IMR-90 (cell line): Measurements from ENCODE around the gene CIITA. TPM values are rescaled to one million over a fixed set of nuclear protein-coding genes. Genes with fewer than 3 reads are reported as not detected.

Experiments used
- ATAC-seq: fragments of 200-7000 bp; cut with Tn5 transposase; 2 replicates; pipeline ENCODE4 v1.9.1; 2020; ENCODE audit warnings: low read depth, mild to moderate bottlenecking, moderate library complexity
- BruUV-seq: library from RNA; stranded (reverse); fragments of 400-500 nt; replicated peaks from 2 replicates; lab custom pipeline; 2021; lab: Mats Ljungman, UMichigan
- CTCF ChIA-PET: fragments of 300-600 bp; formaldehyde crosslinking; extraction: SDS; loops from one replicate; lab custom pipeline; 2021; ENCODE audit warnings: antibody characterized with exemption; lab: Yijun Ruan, JAX
- POLR2A ChIA-PET: fragments of 300-600 bp; sonication (Branson Sonifier 250); formaldehyde crosslinking; loops from one replicate; lab custom pipeline; 2022; ENCODE audit warnings: antibody characterized with exemption; ENCODE audit not compliant: unreplicated experiment; lab: Charles Lee
- DNase-seq: peaks from one replicate; pipeline ENCODE4 v3.0.0; 2013
- H2AFZ ChIP-seq: replicated peaks from 2 replicates; pipeline ENCODE3; 2013; ENCODE audit warnings: low read length, mild to moderate bottlenecking; ENCODE audit not compliant: poor library complexity
- H2AK5ac ChIP-seq: 2 replicates; pipeline ENCODE4 v1.6.1; 2013; ENCODE audit warnings: low read depth, low read length, inconsistent platforms
- H2AK9ac ChIP-seq: replicated peaks from 2 replicates; pipeline ENCODE3; 2013; ENCODE audit warnings: mild to moderate bottlenecking, low read depth, low read length, moderate library complexity; ENCODE audit not compliant: poor library complexity
- H2BK120ac ChIP-seq: 2 replicates; pipeline ENCODE4 v1.6.1; 2013; ENCODE audit warnings: low read depth, low read length, inconsistent platforms
- H2BK15ac ChIP-seq: 3 replicates; pipeline ENCODE4 v1.6.1; 2013; ENCODE audit warnings: low read depth, low read length, inconsistent platforms
- H2BK20ac ChIP-seq: 2 replicates; pipeline ENCODE4 v1.6.1; 2013; ENCODE audit warnings: low read depth, mild to moderate bottlenecking, inconsistent platforms, low read length, moderate library complexity
- H2BK5ac ChIP-seq: 2 replicates; pipeline ENCODE4 v1.6.1; 2013; ENCODE audit warnings: mild to moderate bottlenecking, low read depth, low read length, inconsistent platforms; ENCODE audit not compliant: poor library complexity, severe bottlenecking
- H3K14ac ChIP-seq: replicated peaks from 2 replicates; pipeline ENCODE4 v1.6.1; 2013; ENCODE audit warnings: low read depth, low read length, inconsistent platforms
- H3K18ac ChIP-seq: 2 replicates; pipeline ENCODE4 v1.6.1; 2013; ENCODE audit warnings: low read depth, low read length, control low read depth
- H3K23ac ChIP-seq: 2 replicates; pipeline ENCODE4 v1.6.1; 2013; ENCODE audit warnings: low read depth, low read length, inconsistent platforms
- H3K27ac ChIP-seq: 2 replicates; pipeline ENCODE4 v1.5.1; 2013; ENCODE audit warnings: mild to moderate bottlenecking, control low read depth, low read length; ENCODE audit not compliant: insufficient read depth
- H3K27me3 ChIP-seq: 2 replicates; pipeline ENCODE4 v1.6.1; 2013; ENCODE audit warnings: low read length; ENCODE audit not compliant: control insufficient read depth, insufficient read depth
- H3K36me3 ChIP-seq: 2 replicates; pipeline ENCODE4 v1.6.1; 2013; ENCODE audit warnings: low read length, mixed read lengths; ENCODE audit not compliant: control insufficient read depth, insufficient read depth
- H3K4ac ChIP-seq: 2 replicates; pipeline ENCODE4 v1.6.1; 2013; ENCODE audit warnings: low read depth, low read length, inconsistent platforms
- H3K4me1 ChIP-seq: 2 replicates; pipeline ENCODE4 v1.6.1; 2013; ENCODE audit warnings: low read length, mixed read lengths; ENCODE audit not compliant: control insufficient read depth, insufficient read depth
- H3K4me2 ChIP-seq: 2 replicates; pipeline ENCODE4 v1.6.1; 2013; ENCODE audit warnings: low read depth, mild to moderate bottlenecking, control low read depth, low read length, moderate library complexity
- H3K4me3 ChIP-seq: 2 replicates; pipeline ENCODE4 v1.5.1; 2013; ENCODE audit warnings: low read depth, mild to moderate bottlenecking, control low read depth, low read length, moderate library complexity; ENCODE audit not compliant: insufficient read depth
- H3K56ac ChIP-seq: 2 replicates; pipeline ENCODE4 v1.6.1; 2013; ENCODE audit warnings: low read length, inconsistent platforms; ENCODE audit not compliant: insufficient read depth; ENCODE audit errors: extremely low read depth
- H3K79me1 ChIP-seq, 2 experiments: 2 replicates each; pipeline ENCODE4 v1.6.1; 2013; ENCODE audit warnings: low read length in 2 of 2, inconsistent platforms in 1 of 2, low read depth in 1 of 2
- H3K9ac ChIP-seq: 2 replicates; pipeline ENCODE4 v1.6.1; 2013; ENCODE audit warnings: low read depth, low read length, control low read depth
- H3K9me1 ChIP-seq: 2 replicates; pipeline ENCODE4 v1.6.1; 2013; ENCODE audit warnings: low read length, inconsistent platforms; ENCODE audit not compliant: insufficient read depth
- H3K9me3 ChIP-seq: 2 replicates; pipeline ENCODE4 v1.6.1; 2013; ENCODE audit warnings: low read length; ENCODE audit not compliant: control insufficient read depth, insufficient read depth
- H4K20me1 ChIP-seq: 2 replicates; pipeline ENCODE4 v1.6.1; 2013; ENCODE audit warnings: low read length, inconsistent platforms; ENCODE audit not compliant: insufficient read depth
- H4K5ac ChIP-seq: 2 replicates; pipeline ENCODE4 v1.6.1; 2013; ENCODE audit warnings: mild to moderate bottlenecking, low read depth, low read length, control low read depth
- H4K8ac ChIP-seq, 2 experiments: 2 replicates each; pipeline ENCODE4 v1.6.1; 2013; ENCODE audit warnings: low read depth in 2 of 2, low read length in 2 of 2, control low read depth in 1 of 2, inconsistent platforms in 1 of 2
- H4K91ac ChIP-seq: 2 replicates; pipeline ENCODE4 v1.6.1; 2013; ENCODE audit warnings: low read depth, low read length, inconsistent platforms; ENCODE audit not compliant: insufficient read depth
- BHLHE40 ChIP-seq: fragments of 150-350 bp; IDR thresholded peaks from 2 replicates; pipeline ENCODE4 v1.6.1; 2016; ENCODE audit warnings: mild to moderate bottlenecking, low read depth, low read length
- FOS ChIP-seq: fragments of 150-350 bp; IDR thresholded peaks from 2 replicates; pipeline ENCODE4 v1.6.1; 2016; ENCODE audit warnings: low read depth, low read length
- MAZ ChIP-seq: IDR thresholded peaks from 2 replicates; pipeline ENCODE4 v1.6.1; 2012; ENCODE audit warnings: low read depth, mild to moderate bottlenecking, low read length, improper control_type of control experiment, moderate library complexity, borderline replicate concordance
- POLR2A ChIP-seq: IDR thresholded peaks from 2 replicates; pipeline ENCODE4 v1.6.1; 2012; ENCODE audit warnings: mild to moderate bottlenecking, low read depth, low read length
- WGBS, 2 experiments: methylation state at CpG; one replicate each; pipeline versions ENCODE4 v1.1.5 to v1.1.7; 2013; ENCODE audit warnings: missing lambda C conversion rate in 2 of 2; ENCODE audit not compliant: insufficient read length in 1 of 2; ENCODE audit errors: extremely low coverage in 2 of 2; 5-methylcytosine and 5-hydroxymethylcytosine counted together
- dilution Hi-C: fragments of 300-500 bp; cut with HindIII; formaldehyde crosslinking; loops from one replicate; pipeline ENCODE4 v1.14.3; 2018; ENCODE audit warnings: low sequenced_read_pairs; ENCODE audit not compliant: unreplicated experiment
- in situ Hi-C: fragments of 300-500 bp; cut with MboI; formaldehyde crosslinking; loops from 3 replicates; pipeline ENCODE4 v1.14.3; 2019; ENCODE audit warnings: low sequenced_read_pairs, inconsistent platforms, mixed read lengths
- intact Hi-C: fragments of 100-400 bp; cut with micrococcal nuclease; formaldehyde crosslinking; loops from 2 replicates; pipeline ENCODE4 v1.10.0; 2022
- polyA plus RNA-seq, 3 experiments: library from polyadenylated mRNA; depleted of rRNA; stranded (reverse); fragments of >200 nt; gene quantifications; 2 replicates each; pipeline ENCODE4 v1.2.3, GENCODE V29; 2012; ENCODE audit warnings: low replicate concordance in 1 of 3
- total RNA-seq: library from RNA; depleted of rRNA; stranded (reverse); fragments of >200 nt; gene quantifications from 2 replicates; pipeline ENCODE4 v1.2.3, GENCODE V29; 2012
- TF ChIP-seq, protein P1 (sequence below): fragments of 150-350 bp; IDR thresholded peaks from 2 replicates; pipeline ENCODE4 v1.6.1; 2017; ENCODE audit warnings: mild to moderate bottlenecking, antibody characterized with exemption, low read length, low read depth

CIITA gene
- total and polyA plus RNA-seq, 2 of the 4 experiments (the other 2 are of a cell fraction) = 0.10 TPM; not detected in 1

DNA sequence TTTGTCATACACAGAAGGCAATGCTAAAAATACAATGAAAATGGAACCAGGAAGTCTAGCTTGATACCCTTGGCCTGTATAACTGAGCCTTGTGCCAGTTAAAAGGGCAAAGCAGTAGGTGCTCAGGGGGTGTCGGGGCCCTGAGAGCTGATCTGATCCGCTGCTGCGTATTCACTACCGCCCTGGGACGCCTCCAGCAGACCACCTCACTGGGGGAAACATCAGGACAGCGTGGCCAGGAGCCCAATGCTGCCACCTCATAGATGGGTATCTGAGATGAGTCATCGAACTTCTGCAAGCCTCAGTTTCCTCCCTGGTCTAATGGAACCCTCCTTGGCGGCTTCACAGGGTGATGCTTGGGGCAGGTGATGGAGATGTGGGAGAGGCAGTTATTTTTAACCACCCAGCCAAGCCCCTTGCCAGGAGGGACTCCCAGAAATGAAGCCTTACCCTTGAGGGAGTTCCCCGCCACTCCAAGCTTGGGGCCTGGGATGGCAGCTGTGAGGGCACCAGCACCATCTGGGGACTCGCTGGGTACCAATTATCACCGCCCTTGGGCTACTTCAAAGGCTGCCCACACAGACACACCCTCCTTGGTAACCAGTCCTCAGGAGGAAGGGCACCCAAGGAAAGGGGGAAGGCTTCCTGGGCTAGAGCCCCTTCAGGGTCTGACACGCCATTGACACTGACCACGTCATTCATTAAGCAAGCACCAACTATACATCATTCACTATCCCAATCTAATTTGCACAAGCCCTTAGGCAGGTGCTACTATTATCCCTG is 57.5 kb downstream of the CIITA start:
- TF ChIP-seq MAZ = no peak
- TF ChIP-seq, protein P1, sequence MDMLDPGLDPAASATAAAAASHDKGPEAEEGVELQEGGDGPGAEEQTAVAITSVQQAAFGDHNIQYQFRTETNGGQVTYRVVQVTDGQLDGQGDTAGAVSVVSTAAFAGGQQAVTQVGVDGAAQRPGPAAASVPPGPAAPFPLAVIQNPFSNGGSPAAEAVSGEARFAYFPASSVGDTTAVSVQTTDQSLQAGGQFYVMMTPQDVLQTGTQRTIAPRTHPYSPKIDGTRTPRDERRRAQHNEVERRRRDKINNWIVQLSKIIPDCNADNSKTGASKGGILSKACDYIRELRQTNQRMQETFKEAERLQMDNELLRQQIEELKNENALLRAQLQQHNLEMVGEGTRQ = no peak
- no peak for TF ChIP-seq FOS
- no peak for TF ChIP-seq BHLHE40
- no peak for TF ChIP-seq POLR2A
- no peaks in the 10 kb centered on the region for H3K27me3 ChIP-seq
- ChIA-PET POLR2A (no interaction called here), CTCF (no interaction called here)
- no peak overlapping the region for H3K9ac ChIP-seq
- no peak overlapping the region for H2BK20ac ChIP-seq
- no peak overlapping the region for H4K8ac ChIP-seq
- H4K91ac ChIP-seq = no peak overlapping the region
- no peak overlapping the region for H3K23ac ChIP-seq
- H2BK15ac ChIP-seq = no peak overlapping the region
- H3K18ac ChIP-seq = no peak overlapping the region
- no peak overlapping the region for H2BK5ac ChIP-seq
- peaks cover 25% of the 10 kb centered on the region for H3K36me3 ChIP-seq
- no peak overlapping the region for H3K4ac ChIP-seq
- peaks cover 11% of the 10 kb centered on the region for H3K4me1 ChIP-seq
- H3K27ac ChIP-seq = no peak overlapping the region
- BruUV-seq = no TSS peak
- no peak overlapping the region for H2BK120ac ChIP-seq
- no peak overlapping the region for H2AK9ac ChIP-seq
- DNase-seq = no peak
- H3K4me2 ChIP-seq = no peak overlapping the region
- H2AFZ ChIP-seq = no peak overlapping the region
- WGBS, 2 experiments = 100% methylated on average over 4 of the region's 13 CpGs; no CpG with 5 or more reads in 1 of the 2 experiments
- in situ Hi-C loops (loop anchor here (25.0 kb wide), 1 partner anchor 1822 kb away; no protein-coding TSS in a partner anchor), dilution Hi-C loops (no loop called here), intact Hi-C loops (no loop called here)
- no peak overlapping the region for H3K14ac ChIP-seq
- peaks cover 39 to 91% of the 10 kb centered on the region in 2 experiments for H3K79me1 ChIP-seq
- H3K9me1 ChIP-seq = peaks cover 28% of the 10 kb centered on the region
- H2AK5ac ChIP-seq = no peak overlapping the region
- H3K4me3 ChIP-seq = no peak overlapping the region
- no peak overlapping the region for H4K5ac ChIP-seq
- H3K9me3 ChIP-seq = no peaks in the 10 kb centered on the region
- no peak for ATAC-seq
- H4K20me1 ChIP-seq = peaks cover 92% of the 10 kb centered on the region
- H3K56ac ChIP-seq = no peak overlapping the region
